ENCODE measurements around the gene NAV1. TPM values are rescaled to one million over a fixed set of nuclear protein-coding genes. Genes with fewer than 3 reads are reported as not detected.

NAV1 gene
- total and polyA plus RNA-seq, 2 of the 8 experiments (the other 6 are each of a cell fraction or from before 2014, with no cell fraction given), result 9.9 to 42.7 TPM

DNA sequence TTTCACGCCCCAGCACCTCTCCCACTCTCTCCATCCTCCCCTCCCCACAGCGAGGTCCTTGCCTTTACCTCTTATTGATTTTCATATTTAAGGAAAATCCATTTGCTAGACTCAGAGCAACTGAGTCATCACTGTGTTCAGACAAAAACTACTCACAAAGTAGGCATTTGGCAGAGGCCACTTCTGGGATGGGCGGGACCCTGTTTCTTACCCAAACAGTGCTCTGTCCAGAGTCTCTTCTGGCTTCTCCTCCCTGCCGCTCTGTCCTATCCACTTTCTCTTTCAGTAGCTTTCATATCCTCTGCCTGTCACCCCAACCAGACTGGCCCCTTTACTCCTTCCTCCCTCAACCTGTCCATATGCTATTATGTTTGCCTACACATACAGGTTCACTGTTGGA is 2.4 kb upstream of the NAV1 start:
- Histone ChIP-seq H3K23ac (ENCODE audit: insufficient read length) (no peak overlapping the region), H3K9ac (replicated peaks in 1 of 4; ENCODE audit: extremely low read depth in 1 of 4, low read depth in 3 of 4, low read length in 3 of 4) (no peak overlapping the region), H3K14ac (ENCODE audit: insufficient read length) (no peak overlapping the region), H2BK120ac (replicated peaks; ENCODE audit: low read depth, low read length) (no peak overlapping the region), H3K18ac (ENCODE audit: extremely low read depth, low read length) (no peak overlapping the region), H3K4me1 (replicated peaks in 1 of 4; ENCODE audit: control insufficient read depth in 3 of 4, insufficient read depth in 4 of 4, low read length in 3 of 4) (peaks cover 2 to 10% (median 6%) of the 10 kb centered on the region in 4 experiments; a peak in 6 of 7 replicates), H2AK5ac (ENCODE audit: low read depth, low read length) (no peak overlapping the region), H4K20me1 (replicated peaks in 1 of 2; ENCODE audit: control insufficient read depth in 1 of 2, insufficient read depth in 2 of 2, low read length in 2 of 2) (no peaks in the 10 kb centered on the region), H3K27me3 (replicated peaks in 1 of 4; ENCODE audit: control insufficient read depth in 3 of 4, extremely low read depth in 1 of 4, insufficient read depth in 3 of 4, low read length in 3 of 4) (peaks cover 2 to 32% (median 29%) of the 10 kb centered on the region in 4 experiments), H3K4me3 (ENCODE audit: extremely low read depth in 1 of 4, insufficient read depth in 2 of 4, low read depth in 3 of 4, low read length in 4 of 4) (no peak overlapping the region), H3K4ac (replicated peaks; ENCODE audit: insufficient read length, low read depth, low read length) (no peak overlapping the region), H4K91ac (replicated peaks; ENCODE audit: insufficient read length, low read length) (no peak overlapping the region), H3K4me2 (ENCODE audit: insufficient read depth in 1 of 2, low read depth in 2 of 2, low read length in 2 of 2) (no peak overlapping the region), H2BK15ac (ENCODE audit: low read length) (no peak overlapping the region), H3K79me1 (ENCODE audit: low read depth, low read length) (no peaks in the 10 kb centered on the region), H3K79me2 (ENCODE audit: control insufficient read depth in 1 of 2, insufficient read depth in 2 of 2, low read length in 2 of 2) (no peaks in the 10 kb centered on the region), H2BK5ac (ENCODE audit: low read depth, low read length) (no peak overlapping the region), H4K8ac (ENCODE audit: extremely low read depth, insufficient read depth, low read length) (no peak overlapping the region), H2BK20ac (ENCODE audit: low read length) (no peak overlapping the region), H2AFZ (ENCODE audit: low read length) (no peak overlapping the region), H3K56ac (replicated peaks; ENCODE audit: insufficient read length, low read depth, low read length) (no peak overlapping the region), H3K9me3 (ENCODE audit: insufficient read depth in 2 of 2, low read depth in 1 of 2, low read length in 1 of 2) (no peaks in the 10 kb centered on the region), H3K27ac (ENCODE audit: low read depth, low read length) (no peak overlapping the region), H3K36me3 (ENCODE audit: control insufficient read depth in 2 of 4, insufficient read depth in 4 of 4, low read length in 3 of 4) (no peaks in the 10 kb centered on the region), H4K5ac (ENCODE audit: insufficient read length, low read depth, low read length) (no peak overlapping the region), H3K23me2 (ENCODE audit: low read depth, low read length) (peaks cover 14% of the 10 kb centered on the region; the same call in 1 of the 2 replicates), H2BK12ac (ENCODE audit: low read depth, low read length) (no peak overlapping the region)
- ChIA-PET CTCF (ENCODE audit: partially characterized antibody) (interaction anchor here (0.9 to 43.8 kb wide), 10 partner anchors 9 to 167 kb away, joined by 3 to 929 read pairs (median 5); partner anchors contain the start of gene CSRP1), POLR2A (ENCODE audit: partially characterized antibody) (interaction anchor here (0.7 kb wide), 1 partner anchor 418 kb away, joined by 3 read pairs; no protein-coding TSS in a partner anchor)
- WGBS, 2 experiments (ENCODE audit: extremely low coverage in 1 of 2, insufficient coverage in 1 of 2, insufficient read length in 1 of 2, insufficient replicate concordance in 2 of 2, low coverage in 1 of 2, low lambda C conversion rate in 2 of 2, missing lambda C conversion rate in 1 of 2), result 84 to 100% methylated on average over 1 to 4 of the region's 4 CpGs
- FAIRE-seq, result no peak
- no peak for DNase-seq (ENCODE audit: low read depth in 1 of 2, low spot score in 2 of 2)
- no peak for TF ChIP-seq CTBP2 (IDR thresholded peaks at IDR 0.05; ENCODE audit: borderline replicate concordance, insufficient read depth, insufficient read length, low read length)
- no peak for TF ChIP-seq SUZ12 (IDR thresholded peaks at IDR 0.05; ENCODE audit: low read length)
- no peak for TF ChIP-seq SP4 (IDR thresholded peaks at IDR 0.05; ENCODE audit: low read length)
- TF ChIP-seq CHD1 (IDR thresholded peaks at IDR 0.05; ENCODE audit: low read depth, low read length), result no peak
- TF ChIP-seq POU5F1 (IDR thresholded peaks at IDR 0.05; ENCODE audit: low read depth, low read length), result no peak
- no peak for TF ChIP-seq SIRT6 (IDR thresholded peaks at IDR 0.05; ENCODE audit: low read length)
- no peak for TF ChIP-seq TAF7 (optimal IDR thresholded peaks at IDR 0.05; ENCODE audit: borderline replicate concordance, low read depth, low read length)
- no peak for TF ChIP-seq TEAD4 (IDR thresholded peaks at IDR 0.05; ENCODE audit: low read depth, low read length)
- no peak for TF ChIP-seq PHF8 (conservative IDR thresholded peaks at IDR 0.05; ENCODE audit: low read depth, low read length)
- no peak for TF ChIP-seq EZH2 (IDR thresholded peaks at IDR 0.05; ENCODE audit: low read depth, low read length, severe bottlenecking)
- no peak for TF ChIP-seq RFX5 (IDR thresholded peaks at IDR 0.05; ENCODE audit: borderline replicate concordance, low read depth, low read length)
- TF ChIP-seq GTF2F1 (IDR thresholded peaks at IDR 0.05; ENCODE audit: borderline replicate concordance, low read depth, low read length), result no peak
- TF ChIP-seq POLR2A (IDR thresholded peaks at IDR 0.05; ENCODE audit: control extremely low read depth in 1 of 2, low read depth in 2 of 2, low read length in 2 of 2), result no peak
- TF ChIP-seq, protein P1, sequence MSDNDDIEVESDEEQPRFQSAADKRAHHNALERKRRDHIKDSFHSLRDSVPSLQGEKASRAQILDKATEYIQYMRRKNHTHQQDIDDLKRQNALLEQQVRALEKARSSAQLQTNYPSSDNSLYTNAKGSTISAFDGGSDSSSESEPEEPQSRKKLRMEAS (IDR thresholded peaks at IDR 0.05), result no peak

All from H1 (cell line).